ENCODE results near the gene NNAT.

Gene NNAT

DNA sequence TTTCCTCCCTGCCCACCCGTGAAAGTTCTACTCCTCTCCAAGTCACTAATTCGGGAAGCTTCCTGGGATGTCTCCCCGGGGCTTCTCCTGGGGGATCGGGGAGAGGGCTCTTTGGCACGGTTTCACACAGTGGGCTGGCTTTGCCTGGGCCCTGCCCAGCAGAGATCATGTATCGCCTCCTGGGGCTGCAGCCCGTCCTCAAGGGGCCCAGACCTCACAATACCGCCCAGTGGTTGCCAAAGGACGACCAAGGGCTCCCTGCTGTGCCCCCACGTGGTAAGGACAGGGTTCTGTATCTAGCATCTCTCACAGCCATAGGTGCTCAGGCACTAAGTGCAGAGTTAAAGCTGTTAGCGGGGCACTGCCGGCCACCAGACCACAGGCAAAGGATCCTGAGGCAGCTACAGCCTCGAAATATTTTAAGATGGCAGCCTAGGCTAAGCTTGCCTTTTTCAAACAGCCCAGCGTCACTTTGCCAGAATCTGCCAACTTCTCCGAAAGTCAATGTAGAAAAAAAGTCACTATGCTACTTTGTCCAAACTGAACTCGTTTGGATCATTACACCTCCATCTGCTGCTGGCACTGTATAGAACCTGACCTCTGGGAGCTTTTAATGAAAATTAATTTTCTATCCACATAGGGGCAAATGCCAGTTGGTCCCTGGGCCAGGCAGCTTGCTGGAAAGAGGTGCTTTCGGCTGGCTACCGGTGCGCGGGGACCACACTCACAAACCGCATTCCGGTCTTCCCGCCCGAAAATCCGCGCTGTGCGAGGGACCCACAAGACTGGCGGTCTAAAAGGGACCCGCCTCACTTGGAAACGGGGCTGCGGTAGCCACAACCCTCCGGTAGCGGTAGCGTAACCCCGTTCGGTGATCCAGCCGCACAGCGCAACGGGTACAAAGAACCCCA is 1.3 kb upstream of the NNAT start:
- peaks cover 89% of the 10 kb centered on the region for H3K36me3 ChIP-seq (ENCODE audit: insufficient read depth, insufficient read length, low read length)
- peaks cover 29% of the 10 kb centered on the region for H3K9me3 ChIP-seq (ENCODE audit: insufficient read depth, low read length)
- DNase-seq (ENCODE audit: low read depth, low spot score): no peak

DNA sequence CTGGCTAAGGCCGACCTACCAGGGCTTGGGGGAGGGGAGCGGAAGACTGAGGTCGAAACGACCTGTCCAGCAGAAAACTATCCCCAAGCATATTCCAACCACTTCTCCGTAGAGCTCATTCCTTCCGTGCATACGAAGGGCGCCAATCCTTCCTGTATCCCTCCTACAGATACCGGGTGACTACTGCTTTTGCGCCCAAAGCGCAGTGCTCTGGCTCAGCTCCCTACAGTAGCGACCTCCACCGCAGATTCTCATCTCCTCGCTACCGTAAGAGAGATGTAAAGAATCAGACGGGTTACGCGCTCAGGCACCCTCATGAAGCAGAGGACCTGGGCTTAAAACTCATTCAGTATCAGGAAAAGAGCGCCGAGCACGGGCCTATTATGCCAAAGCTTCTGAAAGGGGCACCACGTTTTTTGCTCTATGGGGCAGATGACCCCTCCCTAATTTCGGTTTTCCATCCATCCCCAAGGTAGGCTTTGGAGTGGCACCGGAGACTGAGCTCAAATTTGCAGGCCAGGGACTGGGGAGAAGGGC is 563 bp upstream of the NNAT start:
- Histone ChIP-seq H3K9me3 (ENCODE audit: insufficient read depth, low read length) (peaks cover 29% of the 10 kb centered on the region), H3K9ac (ENCODE audit: insufficient read length, low read depth) (no peak overlapping the region), H3K27me3 (ENCODE audit: insufficient read depth, insufficient read length) (no peaks in the 10 kb centered on the region), H3K36me3 (ENCODE audit: insufficient read depth, insufficient read length, low read length) (peaks cover 89% of the 10 kb centered on the region), H3K4me1 (ENCODE audit: insufficient read depth, insufficient read length) (peaks cover 24% of the 10 kb centered on the region), H3K4me3 (ENCODE audit: insufficient read length, low read depth) (no peak overlapping the region)
- TF ChIP-seq YY1 (IDR thresholded peaks at IDR 0.05; ENCODE audit: insufficient read depth, insufficient read length) (no peak), ZNF274 (IDR thresholded peaks at IDR 0.05; ENCODE audit: low read depth, low read length) (no peak), SUZ12 (IDR thresholded peaks at IDR 0.05; ENCODE audit: extremely low read depth, insufficient read depth, insufficient read length) (no peak)
- DNase-seq (ENCODE audit: low read depth, low spot score): no peak

More for the DNA sequence above, 1.3 kb upstream of the NNAT start:
- Histone ChIP-seq H3K4me1 (ENCODE audit: insufficient read depth, insufficient read length) (peaks cover 20% of the 10 kb centered on the region), H3K4me3 (ENCODE audit: insufficient read length, low read depth) (no peak overlapping the region), H3K9ac (ENCODE audit: insufficient read length, low read depth) (peak overlapping the region; percentile 13), H3K27me3 (ENCODE audit: insufficient read depth, insufficient read length) (no peaks in the 10 kb centered on the region)
- TF ChIP-seq SUZ12 (IDR thresholded peaks at IDR 0.05; ENCODE audit: extremely low read depth, insufficient read depth, insufficient read length) (no peak), ZNF274 (IDR thresholded peaks at IDR 0.05; ENCODE audit: low read depth, low read length) (no peak), YY1 (IDR thresholded peaks at IDR 0.05; ENCODE audit: insufficient read depth, insufficient read length) (no peak)

DNA sequence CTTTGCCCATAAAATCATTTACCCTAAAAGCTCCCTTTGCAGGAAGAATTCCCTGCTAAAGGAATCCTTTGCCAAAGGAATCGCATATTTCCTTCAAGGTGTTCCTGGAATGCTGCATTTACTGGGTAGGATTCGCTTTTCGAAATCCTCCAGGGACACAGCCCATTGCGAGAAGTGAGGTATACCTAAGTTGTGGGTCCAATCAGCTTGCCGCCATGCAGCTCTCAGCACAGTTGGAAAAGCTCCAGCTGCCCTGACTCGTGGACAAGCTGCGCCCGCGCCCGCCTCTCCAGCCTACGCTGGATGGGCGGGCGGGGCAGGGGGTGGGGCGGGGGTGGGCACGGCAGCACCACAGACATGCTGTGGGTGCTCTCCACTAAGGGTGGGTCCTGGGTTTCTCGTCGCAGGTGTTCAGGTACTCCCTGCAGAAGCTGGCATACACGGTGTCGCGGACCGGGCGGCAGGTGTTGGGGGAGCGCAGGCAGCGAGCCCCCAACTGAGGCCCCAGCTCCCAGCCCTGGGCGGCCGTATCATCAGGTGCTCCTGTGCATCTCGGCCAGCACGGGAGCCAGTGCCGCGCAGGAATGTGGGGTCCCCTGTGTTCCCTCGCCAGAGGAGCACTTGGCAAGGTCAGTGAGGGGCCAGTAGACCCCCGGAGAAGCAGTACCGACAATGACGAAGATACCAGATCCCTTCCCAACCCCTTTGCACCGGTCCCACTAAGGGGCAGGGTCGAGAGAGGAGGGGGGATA is 1.4 kb downstream of the NNAT start:
- H3K36me3 ChIP-seq (ENCODE audit: insufficient read depth, insufficient read length, low read length): peaks cover 77% of the 10 kb centered on the region
- H3K9ac ChIP-seq (ENCODE audit: insufficient read length, low read depth): no peak overlapping the region
- no peak for TF ChIP-seq ZNF274 (IDR thresholded peaks at IDR 0.05; ENCODE audit: low read depth, low read length)
- no peak for TF ChIP-seq YY1 (IDR thresholded peaks at IDR 0.05; ENCODE audit: insufficient read depth, insufficient read length)
- no peak for TF ChIP-seq SUZ12 (IDR thresholded peaks at IDR 0.05; ENCODE audit: extremely low read depth, insufficient read depth, insufficient read length)
- H3K4me3 ChIP-seq (ENCODE audit: insufficient read length, low read depth): no peak overlapping the region
- H3K27me3 ChIP-seq (ENCODE audit: insufficient read depth, insufficient read length): no peaks in the 10 kb centered on the region
- peaks cover 29% of the 10 kb centered on the region for H3K4me1 ChIP-seq (ENCODE audit: insufficient read depth, insufficient read length)
- DNase-seq (ENCODE audit: low read depth, low spot score): no peak
- H3K9me3 ChIP-seq (ENCODE audit: insufficient read depth, low read length): peaks cover 29% of the 10 kb centered on the region

DNA sequence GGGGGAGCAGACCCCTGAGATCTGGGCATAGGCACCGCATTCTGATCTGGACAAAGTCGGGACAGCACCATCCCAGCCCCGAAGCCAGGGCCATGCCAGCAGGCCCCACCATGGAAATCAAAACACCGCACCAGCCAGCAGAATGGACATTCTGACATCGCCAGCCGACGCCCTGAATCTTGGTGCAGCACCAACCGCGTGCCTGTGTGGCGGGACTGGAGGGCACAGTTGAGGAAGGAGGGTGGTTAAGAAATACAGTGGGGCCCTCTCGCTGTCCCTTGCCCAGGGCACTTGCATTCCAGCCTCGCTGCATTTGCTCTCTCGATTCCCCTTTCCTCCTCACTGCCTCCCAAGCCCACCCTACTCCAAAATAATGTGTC is 2.0 kb downstream of the NNAT start:
- H3K9me3 ChIP-seq (ENCODE audit: insufficient read depth, low read length): peaks cover 29% of the 10 kb centered on the region
- H3K9ac ChIP-seq (ENCODE audit: insufficient read length, low read depth): no peak overlapping the region
- H3K4me1 ChIP-seq (ENCODE audit: insufficient read depth, insufficient read length): peaks cover 26% of the 10 kb centered on the region
- H3K36me3 ChIP-seq (ENCODE audit: insufficient read depth, insufficient read length, low read length): peaks cover 71% of the 10 kb centered on the region
- TF ChIP-seq SUZ12 (IDR thresholded peaks at IDR 0.05; ENCODE audit: extremely low read depth, insufficient read depth, insufficient read length) (no peak), ZNF274 (IDR thresholded peaks at IDR 0.05; ENCODE audit: low read depth, low read length) (no peak), YY1 (IDR thresholded peaks at IDR 0.05; ENCODE audit: insufficient read depth, insufficient read length) (no peak)
- no peak overlapping the region for H3K4me3 ChIP-seq (ENCODE audit: insufficient read length, low read depth)
- DNase-seq (ENCODE audit: low read depth, low spot score): no peak
- no peaks in the 10 kb centered on the region for H3K27me3 ChIP-seq (ENCODE audit: insufficient read depth, insufficient read length)

DNA sequence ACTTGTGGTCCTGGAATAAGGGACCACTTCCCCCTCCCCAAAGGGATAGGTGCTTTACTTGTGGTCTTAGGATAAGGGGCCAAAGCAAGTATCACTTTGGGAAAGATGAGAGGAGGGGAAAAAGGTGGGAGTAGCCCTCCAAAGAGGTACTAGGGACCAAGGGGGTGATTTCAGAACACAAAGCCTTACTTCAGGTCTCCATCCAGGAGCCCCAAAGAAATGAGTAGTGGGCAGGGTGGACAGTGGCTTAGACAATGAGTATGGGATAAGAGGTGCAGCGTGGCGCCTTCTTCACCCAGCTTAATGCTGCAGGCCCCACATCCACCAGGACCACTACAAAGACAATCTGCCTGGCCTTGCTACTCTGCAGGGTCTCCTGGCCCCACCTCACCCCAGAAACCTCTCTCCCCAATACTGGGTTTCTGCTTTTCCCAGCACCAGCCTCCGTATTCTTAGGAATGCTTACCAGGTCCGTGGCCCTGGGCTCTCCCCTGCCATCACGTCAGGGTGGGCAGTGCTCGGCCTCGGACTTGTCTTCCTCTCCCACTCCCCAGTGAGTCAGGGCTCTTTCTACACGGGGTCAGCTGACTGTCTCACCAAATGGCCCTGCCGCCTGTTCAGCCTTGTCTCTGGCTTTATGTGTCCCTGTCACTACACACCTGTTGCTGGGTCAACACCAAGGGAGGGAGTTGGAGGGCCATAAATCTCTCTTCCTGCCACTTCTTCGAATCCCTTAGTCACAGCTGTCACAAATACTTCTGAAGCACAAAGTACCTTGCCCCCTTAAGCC is 3.1 kb downstream of the NNAT start:
- Histone ChIP-seq H3K9me3 (ENCODE audit: insufficient read depth, low read length) (peaks cover 29% of the 10 kb centered on the region), H3K4me3 (ENCODE audit: insufficient read length, low read depth) (no peak overlapping the region), H3K4me1 (ENCODE audit: insufficient read depth, insufficient read length) (peaks cover 23% of the 10 kb centered on the region), H3K9ac (ENCODE audit: insufficient read length, low read depth) (no peak overlapping the region), H3K36me3 (ENCODE audit: insufficient read depth, insufficient read length, low read length) (peaks cover 60% of the 10 kb centered on the region), H3K27me3 (ENCODE audit: insufficient read depth, insufficient read length) (no peaks in the 10 kb centered on the region)
- no peak for DNase-seq (ENCODE audit: low read depth, low spot score)
- TF ChIP-seq YY1 (IDR thresholded peaks at IDR 0.05; ENCODE audit: insufficient read depth, insufficient read length) (no peak), ZNF274 (IDR thresholded peaks at IDR 0.05; ENCODE audit: low read depth, low read length) (no peak), SUZ12 (IDR thresholded peaks at IDR 0.05; ENCODE audit: extremely low read depth, insufficient read depth, insufficient read length) (no peak)

DNA sequence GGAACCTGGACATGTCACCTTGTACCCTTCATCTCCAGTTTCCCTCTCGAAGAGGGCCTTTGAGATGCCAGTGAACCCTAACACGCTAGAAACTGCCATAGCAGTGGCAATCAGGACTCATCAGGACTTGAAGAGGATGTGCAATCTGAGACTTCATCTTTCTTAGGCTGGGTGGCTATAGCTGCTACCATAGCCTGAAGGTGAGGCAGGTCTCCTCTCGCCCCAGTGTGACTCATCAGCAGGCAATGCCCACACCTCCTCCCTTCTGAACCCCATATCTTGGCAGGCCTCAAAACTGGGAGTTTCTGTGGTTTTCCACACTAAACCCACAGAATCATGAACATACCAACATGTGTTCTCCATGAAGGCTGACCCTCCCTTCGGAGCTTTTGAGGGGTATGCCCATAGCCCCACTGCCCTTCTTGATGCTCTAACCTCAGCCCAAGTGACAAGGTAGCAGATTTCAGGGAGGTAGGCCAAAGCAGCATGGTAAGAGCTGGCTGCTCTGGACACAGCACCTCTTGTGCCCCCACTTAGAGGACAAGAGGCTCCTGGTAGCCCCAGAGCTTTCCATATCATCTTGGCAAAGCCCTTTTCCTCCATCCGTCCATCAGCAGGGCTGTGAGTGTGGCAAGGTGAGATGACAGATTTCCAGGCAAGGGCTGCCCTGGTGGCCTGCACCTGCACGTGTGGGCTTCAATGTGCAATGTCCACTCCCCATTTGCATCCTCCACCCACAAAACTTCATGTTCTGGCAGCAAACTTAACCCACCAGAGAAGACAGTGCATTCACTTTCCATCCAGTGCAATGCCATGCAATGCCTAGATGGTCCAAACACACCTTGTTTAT is 4.0 kb downstream of the NNAT start:
- Histone ChIP-seq H3K4me3 (ENCODE audit: insufficient read length, low read depth) (no peak overlapping the region), H3K36me3 (ENCODE audit: insufficient read depth, insufficient read length, low read length) (peaks cover 51% of the 10 kb centered on the region), H3K9me3 (ENCODE audit: insufficient read depth, low read length) (peaks cover 29% of the 10 kb centered on the region), H3K9ac (ENCODE audit: insufficient read length, low read depth) (no peak overlapping the region), H3K27me3 (ENCODE audit: insufficient read depth, insufficient read length) (no peaks in the 10 kb centered on the region), H3K4me1 (ENCODE audit: insufficient read depth, insufficient read length) (peaks cover 23% of the 10 kb centered on the region)
- no peak for DNase-seq (ENCODE audit: low read depth, low spot score)
- TF ChIP-seq YY1 (IDR thresholded peaks at IDR 0.05; ENCODE audit: insufficient read depth, insufficient read length) (no peak), SUZ12 (IDR thresholded peaks at IDR 0.05; ENCODE audit: extremely low read depth, insufficient read depth, insufficient read length) (no peak), ZNF274 (IDR thresholded peaks at IDR 0.05; ENCODE audit: low read depth, low read length) (no peak)

Data from NT2/D1 (cell line).